ENCODE data around the gene CHST12.
"Not testable (repeated sequence)": the region's sequence is repeated elsewhere in the genome, so short reads cannot be mapped to it uniquely, and the experiment has no call there.

CHST12 gene

DNA sequence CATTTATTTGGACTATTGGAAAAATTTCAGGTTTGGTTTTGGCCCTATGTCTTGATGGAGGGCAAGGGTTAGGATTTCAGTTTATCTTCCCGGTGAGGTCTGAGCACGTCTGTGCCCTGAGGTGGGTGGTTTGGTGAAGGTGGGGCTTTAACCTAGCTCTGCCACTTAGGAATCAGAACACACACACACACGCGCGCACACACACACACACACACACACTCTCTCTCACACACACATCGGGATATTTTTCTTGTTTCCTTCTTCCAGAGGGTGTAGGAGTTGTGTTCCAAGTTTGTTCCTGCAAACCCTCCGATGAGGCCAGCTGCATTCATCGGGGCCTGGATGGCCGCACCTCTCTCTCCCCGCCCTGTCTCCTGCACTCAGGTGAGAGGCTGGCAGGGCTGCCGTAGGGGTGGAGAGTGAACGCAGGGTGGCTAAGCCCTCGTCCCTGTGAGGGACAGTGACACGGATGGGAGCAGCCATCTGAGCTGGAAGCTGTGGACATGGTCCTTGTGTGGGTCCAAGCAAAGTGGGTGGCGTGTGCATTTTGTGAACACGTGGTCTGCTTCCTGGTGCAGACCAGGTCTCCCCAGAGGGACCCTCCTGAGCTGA lies 34.2 kb downstream of the CHST12 start:
- no peak for DNase-seq

- DNase-seq, result no peak
Measured at GRCh38 chr7:2438186-2438585, 34.8 kb downstream of the CHST12 start.

DNA sequence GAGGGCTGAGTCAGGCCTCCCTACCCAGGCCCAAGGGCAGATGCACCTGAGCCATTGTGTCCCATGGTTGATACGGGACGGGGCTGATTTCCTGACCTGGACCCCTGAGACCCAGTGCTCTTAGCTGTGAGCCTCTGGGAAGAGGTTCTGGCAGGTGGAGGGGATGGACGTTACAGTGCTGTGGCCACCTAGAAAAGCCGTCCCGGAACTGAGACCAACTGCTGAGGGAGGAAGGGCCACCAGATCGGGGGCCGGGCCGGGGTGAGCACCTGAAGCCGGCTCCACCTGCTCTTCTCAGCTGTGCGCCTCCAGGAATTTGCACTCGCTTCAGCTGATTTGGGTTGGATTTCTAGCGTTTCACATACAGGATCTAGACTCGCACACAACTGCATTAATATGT lies 35.4 kb downstream of the CHST12 start:
- no peak for DNase-seq

- DNase-seq, result no peak
Measured at GRCh38 chr7:2440608-2441245, 37.3 kb downstream of the CHST12 start.

DNA sequence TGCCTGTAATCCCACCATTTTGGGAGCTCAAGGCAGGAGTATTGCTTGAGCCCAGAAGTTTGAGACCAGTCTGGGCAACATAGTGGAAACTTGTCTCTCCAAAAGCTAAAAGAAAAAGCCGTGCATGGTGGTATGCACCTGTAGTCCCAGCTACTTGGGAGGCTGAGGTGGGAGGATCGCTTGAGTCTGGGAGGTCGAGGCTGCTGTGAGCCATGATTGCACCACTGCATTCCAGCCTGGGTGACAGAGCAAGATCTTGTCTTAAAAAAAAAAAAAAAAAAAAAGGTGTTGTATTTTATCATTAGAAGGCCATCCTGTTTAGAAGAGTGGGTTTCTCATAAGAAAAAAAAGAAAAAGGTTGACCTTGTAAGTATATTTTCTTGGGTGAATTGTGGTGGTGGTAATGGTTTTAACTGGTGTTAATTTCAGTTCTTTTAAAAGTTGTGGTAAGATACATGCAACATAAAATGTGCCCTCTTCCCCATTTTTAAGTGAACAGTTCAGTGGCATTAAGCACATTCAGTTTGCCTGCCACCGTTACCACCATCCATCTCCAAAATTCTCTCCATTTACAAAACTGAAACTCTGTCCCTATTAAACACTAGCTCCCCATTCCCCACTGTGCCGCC lies 38.1 kb downstream of the CHST12 start:
- DNase-seq, result peak; percentile 45

GRCh38 chr7:2443491-2443890 lies 40.1 kb downstream of the CHST12 start:
- no peak for DNase-seq

GRCh38 chr7:2444476-2444875 lies 41.1 kb downstream of the CHST12 start:
- DNase-seq, result no peak

- DNase-seq, result no peak
Measured at GRCh38 chr7:2445047-2445446, 41.6 kb downstream of the CHST12 start.

DNA sequence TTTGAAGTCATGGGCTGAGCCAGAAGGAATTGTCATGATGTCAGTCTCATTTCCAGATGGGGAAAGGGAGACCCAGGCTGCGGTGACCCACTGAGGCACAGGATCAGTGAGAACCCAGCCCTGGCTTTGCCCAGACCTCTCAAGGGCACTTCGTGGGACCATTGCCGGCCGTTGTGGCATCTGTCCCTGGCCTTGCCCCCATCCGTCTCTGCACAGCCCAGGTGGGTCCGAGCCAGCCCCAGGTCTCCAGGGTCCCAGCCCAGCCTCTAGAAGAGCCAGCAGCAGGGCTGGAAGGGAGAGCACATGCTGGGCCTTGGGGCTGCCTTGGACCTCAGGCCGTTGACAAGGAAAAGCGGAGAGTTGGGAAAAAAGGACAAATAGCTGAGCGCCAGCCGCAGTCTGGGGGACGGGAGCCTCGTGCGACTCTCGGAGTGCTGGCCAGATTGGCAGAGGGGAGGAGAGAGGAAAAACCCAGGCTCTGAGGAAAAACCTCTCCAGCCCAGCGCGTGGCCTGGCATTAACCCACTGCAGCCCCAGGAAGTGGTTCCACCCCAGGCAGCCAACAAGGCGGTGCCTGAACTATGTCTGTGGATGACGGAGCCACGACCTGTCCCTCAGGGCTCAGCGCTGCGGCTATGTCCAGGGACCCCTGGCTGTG lies 42.6 kb downstream of the CHST12 start:
- DNase-seq, result no peak

DNA sequence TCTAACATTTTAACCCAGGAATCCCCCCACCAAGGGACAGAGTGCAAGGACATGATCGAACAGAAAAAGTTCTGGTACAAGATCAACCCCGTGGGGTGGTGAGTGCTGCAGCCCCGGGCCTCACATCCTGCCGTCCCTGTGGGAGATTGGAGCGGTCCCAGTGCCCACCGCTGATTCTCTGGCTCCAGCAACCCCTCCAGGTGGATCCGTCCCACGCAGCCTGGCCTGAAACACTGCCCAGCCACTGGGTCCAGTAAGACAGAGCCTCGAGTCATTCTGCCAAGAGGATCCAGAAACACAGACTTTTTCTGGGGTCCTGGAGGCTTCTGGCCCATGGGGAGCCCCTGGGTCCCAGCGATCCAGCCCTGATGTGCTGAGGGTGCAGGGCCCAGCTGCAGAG lies 43.3 kb downstream of the CHST12 start:
- no peak for DNase-seq

GRCh38 chr7:2450198-2451107 lies 47.0 kb downstream of the CHST12 start:
- no peak for DNase-seq

DNA sequence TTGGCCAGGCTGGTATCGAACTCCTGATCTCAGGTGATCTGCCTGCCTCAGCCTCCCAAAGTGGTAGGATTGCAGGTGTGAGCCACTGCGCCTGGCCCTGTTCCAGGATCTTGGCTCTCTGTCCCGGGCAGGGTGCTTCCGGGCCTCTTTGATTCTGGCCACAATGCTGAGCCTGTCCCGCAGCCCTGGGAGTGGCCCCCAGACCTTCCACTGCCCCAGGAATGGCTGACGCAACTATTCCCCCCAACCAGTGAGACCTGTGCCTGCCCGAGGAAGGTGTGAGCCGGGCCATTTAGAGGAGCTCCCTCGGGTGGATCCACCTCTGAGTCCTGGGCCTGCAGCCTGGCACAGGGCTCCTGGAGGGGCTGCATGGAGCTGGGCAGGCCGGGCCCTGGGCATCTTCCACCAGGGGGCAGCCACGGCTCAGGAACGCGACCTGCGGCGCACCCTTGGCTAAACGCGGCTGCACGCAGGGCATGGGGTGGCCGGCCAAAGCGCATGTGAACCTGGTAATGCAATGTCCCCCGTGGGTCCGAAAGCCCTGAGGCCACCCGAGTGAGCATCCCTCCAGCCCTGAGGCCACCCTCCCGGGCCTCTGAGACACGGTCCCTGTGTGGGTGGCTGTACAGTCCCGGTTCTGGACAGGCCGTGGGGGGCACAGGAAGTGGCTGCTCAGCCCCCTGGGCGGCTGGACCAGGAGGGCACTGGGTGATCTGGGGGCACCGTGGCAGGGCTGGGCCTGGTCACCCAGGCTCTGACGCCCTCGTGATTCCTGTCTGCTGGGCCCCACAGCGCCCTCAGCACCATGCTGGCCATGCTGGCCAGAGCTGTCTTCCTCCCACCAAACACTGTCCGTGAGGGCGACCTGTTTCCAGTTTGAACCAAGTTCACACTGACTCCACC lies 48.0 kb downstream of the CHST12 start:
- peak; percentile 92 for DNase-seq

GRCh38 chr7:2452074-2452507 lies 48.7 kb downstream of the CHST12 start:
- DNase-seq, result peak; percentile 82

DNA sequence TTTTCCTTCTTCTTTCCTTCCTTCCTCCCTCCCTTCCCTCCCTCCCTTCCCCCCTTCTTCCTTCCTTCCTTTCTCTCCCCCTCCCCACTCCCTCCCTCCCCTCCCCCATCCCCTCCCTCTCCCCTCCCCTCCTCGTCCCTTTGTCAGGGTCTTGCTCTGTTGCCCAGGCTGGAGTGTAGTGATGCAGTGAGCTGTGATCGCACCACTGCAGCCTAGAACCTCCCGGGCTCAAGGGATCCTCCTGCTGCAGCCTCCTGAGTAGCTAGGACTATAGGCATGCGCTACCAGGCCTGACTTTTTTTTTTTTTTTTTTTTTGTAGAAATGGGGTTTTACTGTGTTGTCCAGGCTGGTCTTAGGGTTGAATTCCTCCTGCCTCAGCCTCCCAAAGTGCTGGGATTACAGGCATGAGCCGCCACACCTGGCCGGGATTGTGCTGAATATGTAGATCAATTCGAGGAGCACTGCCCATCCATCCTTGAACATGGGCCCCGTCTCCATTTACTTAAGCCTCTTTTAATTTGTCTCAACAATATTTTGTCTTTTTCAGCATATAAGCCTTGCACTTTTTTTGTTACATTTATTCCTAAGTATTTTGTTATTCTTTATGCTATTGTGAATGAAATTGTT lies 49.3 kb downstream of the CHST12 start:
- no peak for DNase-seq

DNA sequence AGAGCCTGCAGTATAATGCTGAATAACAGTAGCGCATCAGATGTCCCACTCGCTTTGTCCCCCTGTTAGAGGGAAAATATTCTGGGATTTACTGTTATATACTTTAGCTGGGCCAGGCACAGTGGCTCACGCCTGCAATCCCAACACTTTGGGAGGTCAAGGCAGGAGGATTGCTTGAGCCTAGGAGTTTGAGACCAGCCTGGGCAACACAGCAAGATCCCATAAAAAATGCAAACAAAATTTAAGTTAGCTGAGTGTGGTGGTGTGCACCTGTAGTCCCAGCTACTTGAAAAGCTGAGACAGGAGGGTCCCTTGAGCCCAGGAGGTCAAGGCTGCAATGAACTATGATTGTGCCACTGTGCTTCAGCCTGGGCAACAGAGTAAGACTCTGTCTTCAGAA lies 50.4 kb downstream of the CHST12 start:
- DNase-seq, result not testable (repeated sequence)

- no peak for DNase-seq
Measured at GRCh38 chr7:2459674-2460073, 56.3 kb downstream of the CHST12 start.

DNA sequence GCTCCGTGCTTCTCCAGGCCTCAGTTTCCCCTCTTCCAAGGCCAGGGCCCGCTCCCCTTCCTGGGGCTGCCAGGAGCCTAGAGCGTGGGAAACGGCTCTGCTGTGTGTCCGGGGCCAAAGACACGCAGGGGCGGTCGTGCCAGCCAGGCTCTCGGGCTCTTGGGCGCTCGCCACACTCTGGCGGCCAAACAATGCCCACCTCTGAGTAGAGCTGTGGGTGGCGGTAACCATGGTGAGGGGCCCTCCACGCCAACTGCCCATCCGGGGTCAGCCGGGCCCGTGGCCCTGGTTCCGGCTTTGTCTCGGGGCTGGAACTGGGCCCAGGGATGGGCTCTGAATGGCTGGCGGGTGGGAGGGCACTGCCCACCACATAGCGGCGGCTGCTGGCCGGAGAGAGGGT lies 56.8 kb downstream of the CHST12 start:
- no peak for DNase-seq

DNA sequence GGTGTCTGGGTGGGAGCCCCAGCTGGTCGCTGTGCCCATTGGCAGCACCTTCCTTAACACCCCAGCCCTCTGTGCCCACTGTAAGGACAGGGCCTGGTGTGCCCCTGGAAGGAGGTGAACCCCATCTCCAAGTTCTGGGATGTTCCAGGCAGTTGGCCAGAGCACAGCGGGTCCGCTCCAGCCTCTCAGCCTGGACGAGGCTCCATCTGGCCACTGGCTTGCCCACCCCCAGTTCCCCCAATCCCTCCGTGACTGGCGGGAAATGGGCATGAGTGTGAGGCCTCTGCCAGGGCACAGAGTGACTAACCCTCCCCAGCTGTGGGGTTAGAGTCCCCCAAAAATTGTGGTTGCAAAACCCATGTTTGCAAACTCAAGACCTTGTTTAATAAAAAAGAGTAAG lies 57.2 kb downstream of the CHST12 start:
- no peak for DNase-seq

DNA sequence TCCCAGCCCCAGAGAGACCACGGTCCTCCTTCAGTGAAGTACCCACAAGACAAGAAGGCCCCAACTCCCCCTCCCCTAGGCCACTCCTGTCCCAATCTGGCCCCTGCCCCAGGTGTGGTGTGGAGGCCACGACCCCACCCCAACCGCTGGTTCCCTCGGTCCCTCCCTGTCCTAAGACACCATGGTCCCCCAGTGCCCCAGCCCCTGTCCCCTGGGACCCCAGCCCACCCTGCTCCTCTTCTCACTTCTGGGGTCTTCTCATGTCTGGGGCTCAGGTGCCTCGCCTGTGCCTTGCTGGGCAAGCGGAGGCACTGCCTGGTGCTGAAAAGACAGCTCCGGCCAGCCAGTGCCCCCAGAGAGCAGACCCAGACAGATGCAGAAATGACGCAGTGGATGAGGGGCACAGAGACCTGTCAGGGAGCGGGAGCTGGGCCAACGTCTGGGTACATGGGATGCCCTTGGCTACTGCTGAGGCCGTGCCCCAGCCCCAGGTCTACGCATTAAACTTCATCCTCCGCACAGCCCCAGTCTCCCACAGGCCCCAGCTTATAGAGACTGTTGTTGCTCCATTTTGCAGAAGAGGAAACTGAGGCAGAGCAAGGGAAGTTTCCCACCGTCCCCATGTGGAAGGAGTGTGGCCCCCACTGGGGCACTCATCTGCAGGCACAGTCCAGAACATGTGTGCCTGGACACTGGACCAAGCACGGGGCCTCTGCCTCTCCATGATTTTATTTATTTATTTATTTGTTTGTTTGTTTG lies 58.0 kb downstream of the CHST12 start:
- DNase-seq, result no peak

DNA sequence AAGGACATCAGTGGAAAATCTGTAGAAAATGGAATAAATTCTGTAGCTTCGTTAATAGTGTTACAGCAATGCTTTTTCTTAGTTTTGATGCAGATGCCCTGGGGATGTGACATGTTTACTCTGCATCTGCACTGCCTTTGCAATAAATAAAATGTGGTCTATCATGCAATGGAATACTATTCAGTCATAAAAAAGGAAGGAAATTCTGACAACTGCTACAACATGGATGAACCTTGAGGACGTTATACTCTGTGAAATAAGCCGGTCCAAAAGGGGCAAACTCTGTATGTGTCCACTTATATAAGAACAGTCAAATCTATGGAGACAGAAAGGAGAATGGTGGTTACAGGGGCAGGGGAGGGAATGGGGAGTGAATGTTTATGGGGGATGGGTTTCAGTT lies 59.3 kb downstream of the CHST12 start:
- no peak for DNase-seq

DNA sequence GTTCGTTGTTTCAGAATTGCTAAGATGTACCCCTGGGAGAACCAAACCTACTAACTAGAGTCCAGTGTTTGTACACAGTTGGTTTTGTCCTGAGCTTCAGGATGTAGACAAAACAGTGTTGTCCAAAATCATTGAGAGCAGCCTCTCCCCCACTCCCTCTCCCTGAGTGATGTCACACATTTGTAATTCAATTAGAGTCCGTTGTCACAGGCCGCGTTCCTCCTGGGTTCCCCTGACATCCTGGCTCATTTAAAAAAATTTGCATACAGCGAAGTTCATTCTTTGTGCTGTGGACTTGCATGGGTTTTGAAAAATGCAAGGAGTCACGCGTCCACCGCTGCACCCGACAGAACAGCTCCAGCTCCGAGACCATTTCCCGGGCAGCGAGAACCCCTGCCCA lies 62.5 kb downstream of the CHST12 start:
- DNase-seq, result no peak

All from hematopoietic multipotent progenitor cell treated with erythropoietin and hydrocortisone succinate and interleukin-3 and kit ligand, for 4 days (in vitro differentiated cells).